Measurements from ENCODE around the gene NNMT. TPM values are rescaled to one million over a fixed set of nuclear protein-coding genes. Genes with fewer than 3 reads are reported as not detected.
A peak's percentile ranks its signal among the peaks of the same experiment; 100 is the strongest.

NNMT gene
- total and polyA plus RNA-seq, 9 of the 15 experiments (the other 6 are each of a cell fraction or from before 2014, with no cell fraction given) = 6.1 to 15.0 (median 11.2) TPM

- TF ChIP-seq CLOCK (CRISPR knock-in tag; IDR thresholded peaks at IDR 0.05; ENCODE audit: borderline replicate concordance) (no peak), KLF6 (CRISPR knock-in tag; IDR thresholded peaks at IDR 0.05; ENCODE audit: borderline replicate concordance) (no peak), GABPB1 (CRISPR knock-in tag; IDR thresholded peaks at IDR 0.05) (0 out of 2 replicates have a peak, but pooled peaks have one; percentile 27), POLR2AphosphoS2 (IDR thresholded peaks at IDR 0.05; ENCODE audit: low read length) (no peak)
Measured at GRCh38 chr11:114250993-114251814, 45.0 kb upstream of the NNMT start (continued).

- Histone ChIP-seq H4K20me1 (replicated peaks; ENCODE audit: control insufficient read depth, insufficient read depth, low read length) (no peaks in the 10 kb centered on the region), H3K27me3 (ENCODE audit: control insufficient read depth in 2 of 2, insufficient read depth in 2 of 2, low read length in 2 of 2) (no peaks in the 10 kb centered on the region), H3K9me1 (ENCODE audit: control insufficient read depth, insufficient read depth, low read length) (peaks cover 4% of the 10 kb centered on the region), H2AFZ (ENCODE audit: low read depth, low read length) (peak overlapping the region; percentile 98), H3K4me2 (ENCODE audit: insufficient read depth, low read length) (peak overlapping the region; percentile 46), H3K36me3 (ENCODE audit: control insufficient read depth, insufficient read depth, low read length) (no peaks in the 10 kb centered on the region), H3K4me3 (no peak overlapping the region), H3K9ac (ENCODE audit: insufficient read depth in 1 of 2, low read depth in 2 of 2, low read length in 2 of 2) (peak overlapping the region; percentile 23 to 49; a peak in 2 of 4 replicates), H3K79me2 (ENCODE audit: control insufficient read depth, insufficient read depth, low read length) (no peaks in the 10 kb centered on the region), H3K27ac (ENCODE audit: extremely low read depth, low read depth, low read length) (peak overlapping the region; percentile 25; the same call in 1 of the 3 replicates), H3K4me1 (replicated peaks in 1 of 2; ENCODE audit: control insufficient read depth in 2 of 2, insufficient read depth in 2 of 2, low read length in 2 of 2) (peaks cover 11% of the 10 kb centered on the region in 2 experiments; a peak in 4 of 5 replicates), H3K9me3 (replicated peaks; ENCODE audit: control insufficient read depth, insufficient read depth, low read depth, low read length) (no peaks in the 10 kb centered on the region)
- 27% methylated on average over 8 of the region's 9 CpGs for WGBS (ENCODE audit: insufficient coverage, low coverage, missing lambda C conversion rate)
- DNase-seq (ENCODE audit: extremely low read depth in 1 of 4, low spot score in 3 of 4) (peak; percentile 59 to 71 (median 64)), ATAC-seq (peak; percentile 81), FAIRE-seq (no peak)
- intact Hi-C loops (cut with micrococcal nuclease) (loop anchor here (5.0 kb wide), 1 partner anchor 35 kb away; no protein-coding TSS in a partner anchor), in situ Hi-C loops (cut with MboI) (loop anchor here (25.0 kb wide), 1 partner anchor 940 kb away; the partner anchor contains the start of gene TTC12)
- POLR2A ChIA-PET = interaction anchor here (1.1 kb wide), 1 partner anchor 108 kb away, joined by 3 read pairs; no protein-coding TSS in a partner anchor
- CTCF ChIA-PET (ENCODE audit: low intra/inter-chr PET ratio) = interaction anchor here (0.6 kb wide), 1 partner anchor 81 kb away, joined by 3 read pairs; no protein-coding TSS in a partner anchor
- no TSS peak for BruUV-seq (replicated peaks)
- TF ChIP-seq CTCF (IDR thresholded peaks at IDR 0.05 in 2 of 3, conservative IDR thresholded peaks at IDR 0.05 in 1 of 3; ENCODE audit: insufficient read depth in 2 of 3, low read depth in 1 of 3, low read length in 3 of 3) (peak; percentile 42 to 51 (median 51); a peak in 5 of 6 replicates), TFAP4 (CRISPR knock-in tag; IDR thresholded peaks at IDR 0.05; ENCODE audit: borderline replicate concordance) (peak; percentile 40; the same call in 1 of the 2 replicates), NR3C1 (CRISPR knock-in tag; IDR thresholded peaks at IDR 0.05) (no peak), PRPF4 (IDR thresholded peaks at IDR 0.05; ENCODE audit: insufficient read depth, low read depth, low read length, poor library complexity, severe bottlenecking) (no peak), EGR1 (conservative IDR thresholded peaks at IDR 0.05) (peak; percentile 64; the same call in 1 of the 2 replicates), SMC3 (conservative IDR thresholded peaks at IDR 0.05; ENCODE audit: insufficient read depth, low read depth, low read length) (0 out of 2 replicates have a peak, but pooled peaks have one; percentile 22), JUND (IDR thresholded peaks at IDR 0.05; ENCODE audit: borderline replicate concordance, low read depth, low read length) (0 out of 2 replicates have a peak, but pooled peaks have one; percentile 4), JUND (tag; IDR thresholded peaks at IDR 0.05; ENCODE audit: borderline replicate concordance, low read depth, low read length) (no peak)
Measured at GRCh38 chr11:114251815-114252337, 44.3 kb upstream of the NNMT start.

All from K562 (cell line).